Neural crest cell (in vitro differentiated cells): ENCODE data around the gene RNF220. TPM values are rescaled to one million over a fixed set of nuclear protein-coding genes. Genes with fewer than 3 reads are reported as not detected.

ENCODE experiments used
- DNase-seq: peaks from one replicate; pipeline ENCODE4 v3.0.0; 2021; ENCODE audit warnings: low read depth, mixed read lengths, low spot score
- H3K27ac Mint-ChIP-seq: one replicate; pipeline ENCODE4 v1.8.0; 2021; ENCODE audit warnings: mild to moderate bottlenecking, mixed read lengths; ENCODE audit not compliant: unreplicated experiment
- H3K27me3 Mint-ChIP-seq: 2 replicates; pipeline ENCODE4 v1.8.0; 2021; ENCODE audit warnings: low read depth, mild to moderate bottlenecking, mixed read lengths
- H3K36me3 Mint-ChIP-seq: 2 replicates; pipeline ENCODE4 v1.8.0; 2021; ENCODE audit warnings: low read depth, mild to moderate bottlenecking, mixed read lengths
- H3K4me1 Mint-ChIP-seq: 2 replicates; pipeline ENCODE4 v1.8.0; 2021; ENCODE audit warnings: mixed read lengths
- H3K4me3 Mint-ChIP-seq: one replicate; pipeline ENCODE4 v1.8.0; 2021; ENCODE audit warnings: mild to moderate bottlenecking, mixed read lengths
- H3K9me3 Mint-ChIP-seq: 2 replicates; pipeline ENCODE4 v1.8.0; 2021; ENCODE audit warnings: mixed read lengths
- total RNA-seq: library from RNA; stranded (reverse); gene quantifications from 2 replicates; pipeline ENCODE4 v1.2.1, GENCODE V29; 2021
- TF ChIP-seq, protein P1 (sequence below): fragments of 200-600 bp; sonication (generic); conservative IDR thresholded peaks from 2 replicates; pipeline ENCODE4 v1.5.0; 2021; ENCODE audit warnings: antibody characterized with exemption, mild to moderate bottlenecking

Gene RNF220
- total RNA-seq, 1 donor from 2014 or later: 96.7 TPM

- H3K4me3 Mint-ChIP-seq: peak overlapping the region; percentile 57
- no peak for DNase-seq
Measured at GRCh38 chr1:44636083-44636687, 231.1 kb downstream of the RNF220 start.

GRCh38 chr1:44636688-44637598 is 231.9 kb downstream of the RNF220 start:
- H3K27ac Mint-ChIP-seq: peak overlapping the region; percentile 87
- no peak for DNase-seq
- peak overlapping the region; percentile 71 for H3K4me3 Mint-ChIP-seq
- peaks cover 13% of the 10 kb centered on the region for H3K36me3 Mint-ChIP-seq
- TF ChIP-seq, protein P1, sequence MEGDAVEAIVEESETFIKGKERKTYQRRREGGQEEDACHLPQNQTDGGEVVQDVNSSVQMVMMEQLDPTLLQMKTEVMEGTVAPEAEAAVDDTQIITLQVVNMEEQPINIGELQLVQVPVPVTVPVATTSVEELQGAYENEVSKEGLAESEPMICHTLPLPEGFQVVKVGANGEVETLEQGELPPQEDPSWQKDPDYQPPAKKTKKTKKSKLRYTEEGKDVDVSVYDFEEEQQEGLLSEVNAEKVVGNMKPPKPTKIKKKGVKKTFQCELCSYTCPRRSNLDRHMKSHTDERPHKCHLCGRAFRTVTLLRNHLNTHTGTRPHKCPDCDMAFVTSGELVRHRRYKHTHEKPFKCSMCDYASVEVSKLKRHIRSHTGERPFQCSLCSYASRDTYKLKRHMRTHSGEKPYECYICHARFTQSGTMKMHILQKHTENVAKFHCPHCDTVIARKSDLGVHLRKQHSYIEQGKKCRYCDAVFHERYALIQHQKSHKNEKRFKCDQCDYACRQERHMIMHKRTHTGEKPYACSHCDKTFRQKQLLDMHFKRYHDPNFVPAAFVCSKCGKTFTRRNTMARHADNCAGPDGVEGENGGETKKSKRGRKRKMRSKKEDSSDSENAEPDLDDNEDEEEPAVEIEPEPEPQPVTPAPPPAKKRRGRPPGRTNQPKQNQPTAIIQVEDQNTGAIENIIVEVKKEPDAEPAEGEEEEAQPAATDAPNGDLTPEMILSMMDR: no peak
- H3K9me3 Mint-ChIP-seq: no peaks in the 10 kb centered on the region
- no peaks in the 10 kb centered on the region for H3K27me3 Mint-ChIP-seq
- H3K4me1 Mint-ChIP-seq: peaks cover 67% of the 10 kb centered on the region

More at GRCh38 chr1:44636083-44636687, 231.1 kb downstream of the RNF220 start:
- Mint-ChIP-seq H3K9me3 (no peaks in the 10 kb centered on the region), H3K27me3 (no peaks in the 10 kb centered on the region), H3K36me3 (peaks cover 12% of the 10 kb centered on the region), H3K4me1 (peaks cover 63% of the 10 kb centered on the region), H3K27ac (no peak overlapping the region)
- TF ChIP-seq, protein P1: no peak

DNA sequence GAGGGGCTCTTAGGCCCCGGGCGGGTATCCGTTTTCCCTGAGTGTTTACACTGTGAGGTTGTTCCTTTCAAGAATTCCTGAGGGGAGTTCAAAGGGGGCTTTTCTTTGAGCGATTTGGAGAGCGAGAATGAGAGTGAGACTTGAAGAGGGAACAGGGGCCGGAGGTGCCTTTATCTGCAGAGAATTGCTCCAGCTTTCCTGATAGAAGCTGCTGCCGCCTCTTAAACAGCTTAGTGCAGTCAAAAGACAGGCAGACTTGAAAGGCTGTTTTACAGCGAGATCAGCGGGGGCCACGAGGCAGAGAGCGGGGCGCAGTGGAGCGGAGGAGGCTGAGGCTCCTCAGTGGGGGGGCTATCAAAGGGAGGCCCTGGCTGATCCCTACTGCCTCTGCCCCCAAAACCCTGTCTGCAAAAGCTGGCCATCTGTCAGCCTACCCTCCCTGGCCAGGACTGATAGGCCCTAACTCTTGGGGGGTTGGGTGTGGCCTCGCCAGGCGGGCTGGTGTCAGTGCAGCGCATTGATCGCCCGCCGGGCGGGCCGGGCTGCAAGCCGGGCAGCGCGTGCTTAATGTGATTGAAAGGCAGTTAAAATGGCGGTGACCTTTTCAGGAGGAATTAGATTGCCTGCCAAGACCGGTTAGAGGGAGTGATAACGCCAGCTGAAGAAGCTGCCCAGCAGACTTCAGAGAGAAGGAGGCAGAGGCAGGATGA is 232.8 kb downstream of the RNF220 start:
- H3K27me3 Mint-ChIP-seq: no peaks in the 10 kb centered on the region
- H3K36me3 Mint-ChIP-seq: peaks cover 14% of the 10 kb centered on the region
- TF ChIP-seq, protein P1: no peak
- peak overlapping the region; percentile 71 for H3K4me3 Mint-ChIP-seq
- peak overlapping the region; percentile 87 for H3K27ac Mint-ChIP-seq
- peaks cover 63% of the 10 kb centered on the region for H3K4me1 Mint-ChIP-seq
- no peak for DNase-seq
- H3K9me3 Mint-ChIP-seq: no peaks in the 10 kb centered on the region

DNA sequence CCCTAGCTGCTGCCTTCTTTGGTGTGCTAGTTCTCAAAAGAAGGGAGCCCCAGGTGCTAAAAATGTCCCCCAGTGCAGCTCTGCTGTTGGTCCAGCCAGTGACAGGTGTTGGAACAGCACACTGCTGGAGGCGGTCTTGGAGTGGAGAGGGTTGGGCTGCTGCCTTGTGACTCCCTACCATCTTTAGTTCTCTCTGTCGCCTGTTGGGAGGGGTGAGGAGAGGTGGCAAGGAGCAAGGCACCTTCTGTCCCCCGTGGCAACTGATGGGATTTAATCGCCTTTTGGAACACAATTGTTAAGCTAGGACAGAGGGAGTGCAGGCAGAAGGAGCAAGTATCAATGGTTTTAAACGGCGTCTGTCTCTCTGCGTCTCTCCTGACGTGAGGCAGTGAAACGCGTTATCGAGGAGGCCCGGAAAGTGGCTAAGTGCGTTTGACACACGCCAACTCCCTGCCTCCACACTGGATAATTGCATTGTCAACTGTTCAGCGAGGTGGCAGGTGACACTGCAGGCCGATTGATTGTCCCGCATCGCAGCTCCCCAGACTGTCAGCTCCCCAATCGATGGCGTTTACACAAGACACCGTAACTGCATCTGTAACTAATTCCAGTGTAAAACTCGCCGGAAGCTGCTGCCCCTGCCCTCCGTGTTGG is 235.3 kb downstream of the RNF220 start:
- no peaks in the 10 kb centered on the region for H3K9me3 Mint-ChIP-seq
- H3K36me3 Mint-ChIP-seq: peaks cover 10% of the 10 kb centered on the region
- H3K4me1 Mint-ChIP-seq: peaks cover 39% of the 10 kb centered on the region
- H3K4me3 Mint-ChIP-seq: no peak overlapping the region
- H3K27me3 Mint-ChIP-seq: no peaks in the 10 kb centered on the region
- DNase-seq: no peak
- no peak overlapping the region for H3K27ac Mint-ChIP-seq
- TF ChIP-seq, protein P1: no peak
